Measurements from ENCODE around the gene CXCL8.

The CXCL8 gene

GRCh38 chr4:73721435-73721834 is 18.9 kb upstream of the CXCL8 start:
- no peak for DNase-seq

- DNase-seq = no peak
These were observed 18.5 kb upstream of the CXCL8 start for GRCh38 chr4:73721909-73722308.

- no peak for DNase-seq
These were observed 17.3 kb upstream of the CXCL8 start for GRCh38 chr4:73723023-73723422.

- DNase-seq = no peak
These were observed 16.4 kb upstream of the CXCL8 start for GRCh38 chr4:73723928-73724327.

- no peak for DNase-seq
These were observed 14.9 kb upstream of the CXCL8 start for GRCh38 chr4:73725510-73725909.

- DNase-seq = no peak
These were observed 14.4 kb upstream of the CXCL8 start for GRCh38 chr4:73725985-73726384.

- DNase-seq = no peak
These were observed 12.7 kb upstream of the CXCL8 start for GRCh38 chr4:73727685-73728084.

- no peak for DNase-seq
These were observed 12.2 kb upstream of the CXCL8 start for GRCh38 chr4:73728091-73728741.

GRCh38 chr4:73729534-73730165 is 10.7 kb upstream of the CXCL8 start:
- DNase-seq = peak in 1 of 2 experiments; percentile 20

GRCh38 chr4:73730292-73730691 is 10.1 kb upstream of the CXCL8 start:
- no peak for DNase-seq

GRCh38 chr4:73730867-73731266 is 9.5 kb upstream of the CXCL8 start:
- no peak for DNase-seq

- no peak for DNase-seq
These were observed 8.3 kb upstream of the CXCL8 start for GRCh38 chr4:73731968-73732610.

GRCh38 chr4:73732759-73733431 is 7.5 kb upstream of the CXCL8 start:
- no peak for DNase-seq

- no peak for DNase-seq
These were observed 5.8 kb upstream of the CXCL8 start for GRCh38 chr4:73734530-73735001.

- no peak for DNase-seq
These were observed 5.1 kb upstream of the CXCL8 start for GRCh38 chr4:73735231-73735630.

- DNase-seq = no peak
These were observed 821 bp downstream of the CXCL8 start for GRCh38 chr4:73741031-73741749.

- DNase-seq = no peak
These were observed 1.6 kb downstream of the CXCL8 start for GRCh38 chr4:73741750-73742489.

GRCh38 chr4:73742490-73743160 is 2.3 kb downstream of the CXCL8 start:
- DNase-seq = no peak

GRCh38 chr4:73743281-73743680 is 2.9 kb downstream of the CXCL8 start:
- DNase-seq = no peak

GRCh38 chr4:73743795-73744194 is 3.4 kb downstream of the CXCL8 start:
- DNase-seq = no peak

GRCh38 chr4:73744203-73744602 is 3.8 kb downstream of the CXCL8 start:
- no peak for DNase-seq

- no peak for DNase-seq
These were observed 10.4 kb downstream of the CXCL8 start for GRCh38 chr4:73750730-73751129.

Data from activated T-cell treated with anti-CD3 and anti-CD28 coated beads, Interleukin-2, amount 50 U/mL, for 48 hours (primary cell).